Measurements from ENCODE around the gene NDNF.

Gene NDNF

DNA sequence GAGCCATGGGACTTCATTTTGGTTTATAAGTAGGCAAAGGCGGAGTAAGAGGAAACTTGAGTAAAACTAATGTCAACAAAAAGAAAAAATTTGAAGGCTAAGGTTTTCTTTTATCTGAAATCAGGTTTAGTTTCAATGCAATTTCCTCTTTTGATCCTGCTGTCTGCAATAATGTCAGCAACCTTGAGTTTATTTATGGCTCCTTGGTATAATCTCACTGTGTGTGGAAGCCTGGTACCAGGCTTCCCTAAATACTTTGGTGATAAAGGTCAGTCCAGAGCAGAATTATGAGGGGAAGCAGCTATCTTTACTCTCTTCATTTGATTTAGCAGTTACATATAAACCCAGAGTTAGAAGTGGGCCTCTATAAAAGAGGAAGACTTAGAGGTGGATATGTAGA, 57.8 kb downstream of the NDNF start:
- no peak for DNase-seq (ENCODE audit: low read depth, low spot score)
- TF ChIP-seq, protein P1, sequence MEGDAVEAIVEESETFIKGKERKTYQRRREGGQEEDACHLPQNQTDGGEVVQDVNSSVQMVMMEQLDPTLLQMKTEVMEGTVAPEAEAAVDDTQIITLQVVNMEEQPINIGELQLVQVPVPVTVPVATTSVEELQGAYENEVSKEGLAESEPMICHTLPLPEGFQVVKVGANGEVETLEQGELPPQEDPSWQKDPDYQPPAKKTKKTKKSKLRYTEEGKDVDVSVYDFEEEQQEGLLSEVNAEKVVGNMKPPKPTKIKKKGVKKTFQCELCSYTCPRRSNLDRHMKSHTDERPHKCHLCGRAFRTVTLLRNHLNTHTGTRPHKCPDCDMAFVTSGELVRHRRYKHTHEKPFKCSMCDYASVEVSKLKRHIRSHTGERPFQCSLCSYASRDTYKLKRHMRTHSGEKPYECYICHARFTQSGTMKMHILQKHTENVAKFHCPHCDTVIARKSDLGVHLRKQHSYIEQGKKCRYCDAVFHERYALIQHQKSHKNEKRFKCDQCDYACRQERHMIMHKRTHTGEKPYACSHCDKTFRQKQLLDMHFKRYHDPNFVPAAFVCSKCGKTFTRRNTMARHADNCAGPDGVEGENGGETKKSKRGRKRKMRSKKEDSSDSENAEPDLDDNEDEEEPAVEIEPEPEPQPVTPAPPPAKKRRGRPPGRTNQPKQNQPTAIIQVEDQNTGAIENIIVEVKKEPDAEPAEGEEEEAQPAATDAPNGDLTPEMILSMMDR (IDR thresholded peaks at IDR 0.05; ENCODE audit: low read depth, low read length) = no peak
- no peak overlapping the region for H3K4me3 ChIP-seq (ENCODE audit: low read depth, low read length)
- in situ Hi-C loops (cut with HindIII; ENCODE audit: low sequenced_read_pairs) = no loop called here

- no peak for DNase-seq (ENCODE audit: low read depth, low spot score)
- in situ Hi-C loops (cut with HindIII; ENCODE audit: low sequenced_read_pairs) = no loop called here
- H3K4me3 ChIP-seq (ENCODE audit: low read depth, low read length) = no peak overlapping the region
- TF ChIP-seq, protein P1 (IDR thresholded peaks at IDR 0.05; ENCODE audit: low read depth, low read length) = no peak
Measured at GRCh38 chr4:121011780-121012340, 60.5 kb downstream of the NDNF start.

DNA sequence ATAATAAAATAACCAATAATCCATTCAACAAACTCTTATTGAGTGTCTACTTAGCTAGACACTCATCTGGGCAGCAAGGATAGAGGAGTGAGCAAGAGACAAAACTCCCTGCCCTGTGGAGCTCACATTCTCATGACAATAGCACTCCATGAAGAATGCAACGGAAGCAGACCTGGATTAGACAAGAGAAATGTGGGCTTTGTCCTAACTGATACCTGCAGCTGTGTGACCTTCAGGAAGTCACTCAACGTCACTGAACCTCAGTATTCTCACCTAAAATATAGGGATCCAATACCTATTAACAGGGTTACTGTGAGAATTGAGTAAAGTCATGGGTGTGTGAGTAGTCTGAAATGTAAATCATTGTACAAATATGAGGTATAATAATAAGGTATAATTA, 61.2 kb downstream of the NDNF start:
- no peak overlapping the region for H3K4me3 ChIP-seq (ENCODE audit: low read depth, low read length)
- DNase-seq (ENCODE audit: low read depth, low spot score) = no peak
- TF ChIP-seq, protein P1 (IDR thresholded peaks at IDR 0.05; ENCODE audit: low read depth, low read length) = no peak
- in situ Hi-C loops (cut with HindIII; ENCODE audit: low sequenced_read_pairs) = no loop called here

GRCh38 chr4:121009578-121010478, 62.5 kb downstream of the NDNF start:
- DNase-seq (ENCODE audit: low read depth, low spot score) = no peak
- no peak overlapping the region for H3K4me3 ChIP-seq (ENCODE audit: low read depth, low read length)
- TF ChIP-seq, protein P1 (IDR thresholded peaks at IDR 0.05; ENCODE audit: low read depth, low read length) = no peak
- in situ Hi-C loops (cut with HindIII; ENCODE audit: low sequenced_read_pairs) = no loop called here

DNA sequence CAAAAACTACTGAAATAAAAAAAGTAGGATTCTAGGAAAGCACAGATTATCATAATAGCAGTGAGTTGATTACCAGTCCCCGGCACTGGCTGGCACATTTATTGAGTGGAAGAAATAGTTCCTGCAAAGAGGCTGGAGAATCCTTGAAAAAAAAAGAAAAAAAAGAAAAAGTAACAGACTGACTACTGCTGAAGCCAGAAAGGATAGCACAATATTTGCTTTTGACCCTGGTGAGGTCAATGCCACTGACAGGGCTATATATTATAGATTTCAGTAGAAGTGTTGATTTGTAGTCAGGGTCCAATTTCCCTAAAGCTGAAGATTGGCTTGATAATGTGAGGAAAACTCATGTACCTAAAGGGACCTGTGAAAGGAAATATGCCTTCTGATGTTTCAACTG, 64.7 kb downstream of the NDNF start:
- in situ Hi-C loops (cut with HindIII; ENCODE audit: low sequenced_read_pairs) = no loop called here
- TF ChIP-seq, protein P1 (IDR thresholded peaks at IDR 0.05; ENCODE audit: low read depth, low read length) = no peak

DNA sequence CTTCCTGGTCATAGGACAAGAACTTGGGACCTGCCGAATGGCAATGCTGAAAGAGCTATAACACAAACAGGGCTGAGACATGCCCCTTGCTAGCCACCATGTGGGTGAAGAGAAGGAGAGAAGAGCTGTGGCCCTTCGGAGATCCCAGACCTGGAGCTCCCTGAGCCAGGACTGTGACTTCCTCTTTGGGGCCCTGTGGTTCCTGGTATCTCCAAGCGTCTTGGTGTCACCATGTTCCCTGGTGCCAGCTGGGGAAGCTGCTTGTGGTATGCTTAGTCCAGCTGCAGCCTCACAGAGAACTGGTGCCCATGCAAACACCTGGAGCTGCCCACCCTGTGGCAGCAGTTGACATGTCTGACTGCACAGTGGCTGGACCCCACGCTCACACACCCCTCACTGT, 68.5 kb downstream of the NDNF start:
- H3K4me3 ChIP-seq (ENCODE audit: low read depth, low read length) = no peak overlapping the region
- in situ Hi-C loops (cut with HindIII; ENCODE audit: low sequenced_read_pairs) = no loop called here
- no peak for DNase-seq (ENCODE audit: low read depth, low spot score)
- TF ChIP-seq, protein P1 (IDR thresholded peaks at IDR 0.05; ENCODE audit: low read depth, low read length) = no peak

More for the DNA sequence above, 64.7 kb downstream of the NDNF start:
- no peak for DNase-seq (ENCODE audit: low read depth, low spot score)
- H3K4me3 ChIP-seq (ENCODE audit: low read depth, low read length) = no peak overlapping the region

Data from astrocyte of the spinal cord (primary cell).